GM19324 (cell line): Measurements from ENCODE around the gene GPATCH8.
"Not testable (repeated sequence)": the region's sequence is repeated elsewhere in the genome, so short reads cannot be mapped to it uniquely, and the experiment has no call there.

ENCODE experiments used
- ATAC-seq: cut with Tn5 transposase; IDR thresholded peaks from one replicate; pipeline ENCODE4 v1.9.1; 2021; ENCODE audit warnings: mild to moderate bottlenecking, moderate library complexity; ENCODE audit not compliant: unreplicated experiment, low FRiP score

GPATCH8 gene

DNA sequence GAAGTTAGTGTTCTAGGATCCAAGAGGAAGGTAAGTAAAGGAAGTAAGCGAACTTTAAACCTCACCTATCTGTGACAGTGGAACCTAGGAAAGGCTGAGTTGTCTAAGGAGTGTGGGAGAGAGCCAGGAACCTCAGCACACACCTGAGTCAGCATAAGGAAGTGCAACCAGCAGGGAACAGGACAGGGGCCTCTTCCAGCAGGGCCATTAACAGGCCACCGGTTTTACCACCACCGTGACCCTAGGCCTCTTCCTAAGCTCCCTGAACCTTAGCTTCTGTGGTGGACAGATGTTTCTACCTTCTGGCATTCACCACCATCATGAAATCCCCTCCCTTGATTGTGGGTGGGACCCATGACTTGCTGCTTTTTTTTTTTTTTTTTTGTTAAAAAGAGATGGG lies 26.7 kb upstream of the GPATCH8 start:
- no peak for ATAC-seq

DNA sequence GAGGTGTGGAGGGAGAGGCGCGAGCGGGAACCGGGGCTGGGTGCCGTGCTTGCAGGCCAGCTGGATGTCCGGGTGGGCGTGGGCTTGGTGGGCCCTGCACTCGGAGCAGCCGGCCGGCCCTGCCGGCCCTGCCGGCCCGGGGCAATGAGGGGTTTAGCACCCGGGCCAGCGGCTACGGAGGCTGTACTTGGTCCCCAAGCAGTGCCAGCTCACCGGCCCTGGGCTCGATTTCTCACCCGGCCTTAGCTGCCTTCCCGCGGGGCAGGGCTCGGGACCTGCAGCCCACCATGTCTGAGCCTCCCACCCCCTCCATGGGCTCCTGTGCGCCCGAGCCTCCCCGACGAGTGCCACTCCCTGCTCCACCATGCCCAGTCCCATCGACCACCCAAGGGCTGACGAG lies 24.7 kb upstream of the GPATCH8 start:
- no peak for ATAC-seq

DNA sequence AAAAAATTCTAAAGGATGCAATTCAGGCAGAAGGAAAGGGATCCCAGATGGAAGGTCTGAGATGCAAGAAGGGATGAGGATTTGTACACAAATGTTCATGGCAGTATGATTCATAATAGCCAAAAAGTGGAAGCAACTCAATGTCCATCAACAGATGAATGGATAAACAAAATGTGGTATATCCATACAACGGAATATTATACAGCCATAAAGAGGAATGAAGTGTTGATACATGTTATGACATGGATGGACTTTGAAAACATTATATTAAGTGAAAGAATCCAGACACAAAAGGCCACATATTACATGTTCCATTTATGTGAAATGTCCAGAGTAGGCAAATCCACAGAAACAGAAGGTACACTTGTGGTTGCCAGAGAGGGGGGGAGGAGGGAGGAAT lies 23.9 kb upstream of the GPATCH8 start:
- ATAC-seq, result no peak

DNA sequence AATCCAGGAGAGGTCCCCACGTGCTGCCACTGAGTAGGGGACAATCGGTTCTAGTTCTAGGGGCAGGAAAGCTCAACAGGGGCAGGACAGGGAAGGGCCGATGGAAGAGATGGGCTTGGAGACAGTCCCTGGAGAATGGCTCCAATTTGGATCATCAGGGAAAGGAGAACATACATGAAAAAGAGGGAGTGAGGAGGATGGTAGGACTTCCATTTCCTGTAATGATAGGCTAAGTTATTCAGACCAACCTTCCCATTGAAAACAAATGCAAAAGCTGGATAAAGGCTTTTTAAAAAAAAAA lies 20.4 kb upstream of the GPATCH8 start:
- no peak for ATAC-seq

DNA sequence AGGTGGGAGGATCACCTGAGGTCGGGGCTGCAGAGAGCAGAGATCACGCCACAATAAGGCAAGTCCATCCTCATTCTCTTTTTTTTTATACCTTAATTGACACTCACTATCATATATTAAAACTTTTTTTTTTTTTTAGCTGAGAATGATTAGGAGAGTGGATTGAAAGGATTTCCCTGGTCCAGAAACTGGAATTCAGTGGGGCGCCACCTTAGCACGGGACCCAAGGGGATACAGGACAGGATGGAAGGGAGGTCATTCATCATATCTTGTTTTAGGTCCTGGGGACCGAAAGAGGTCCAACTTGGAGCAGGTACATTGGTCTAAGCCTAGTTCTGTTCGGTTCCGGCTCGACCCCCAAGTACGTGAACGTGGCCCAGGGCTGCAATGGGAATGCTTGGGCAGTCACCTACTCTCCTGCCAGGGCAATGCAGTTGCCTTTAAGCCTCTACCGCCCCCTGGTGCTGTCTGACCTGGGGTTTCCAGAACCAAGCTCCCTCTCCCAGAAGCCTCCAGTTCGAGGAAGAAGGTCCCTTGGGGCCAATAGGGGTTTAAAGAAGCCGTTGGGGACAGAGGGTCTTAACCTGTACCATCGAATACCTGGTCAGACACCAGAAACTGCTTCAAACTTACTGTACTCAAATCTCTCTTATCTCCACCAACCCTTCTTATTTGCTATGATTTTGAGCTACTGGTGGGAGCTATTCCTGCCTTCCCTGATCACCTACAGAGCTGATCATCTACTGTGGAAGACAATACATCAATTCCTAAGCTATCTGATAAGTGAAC lies 19.9 kb upstream of the GPATCH8 start:
- ATAC-seq, result no peak

DNA sequence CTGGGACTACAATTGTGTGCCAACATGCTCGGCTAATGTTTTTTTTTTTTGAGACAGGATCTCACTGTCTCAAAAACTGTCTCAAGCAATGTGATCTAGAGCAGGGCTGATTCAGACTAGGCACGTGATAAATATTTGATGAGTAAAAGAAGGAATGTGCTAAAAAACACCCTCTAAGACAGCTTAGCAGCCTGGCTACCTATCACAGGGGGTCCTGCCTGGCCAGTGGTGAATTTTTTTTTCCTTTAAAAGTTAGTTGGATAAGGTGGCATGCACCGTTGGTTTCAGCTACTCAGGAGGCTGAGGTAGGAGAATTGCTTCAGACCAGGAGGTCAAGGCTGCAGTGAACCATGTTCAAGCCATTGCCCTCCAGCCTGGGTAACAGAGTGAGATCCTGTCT lies 14.8 kb upstream of the GPATCH8 start:
- ATAC-seq, result no peak

DNA sequence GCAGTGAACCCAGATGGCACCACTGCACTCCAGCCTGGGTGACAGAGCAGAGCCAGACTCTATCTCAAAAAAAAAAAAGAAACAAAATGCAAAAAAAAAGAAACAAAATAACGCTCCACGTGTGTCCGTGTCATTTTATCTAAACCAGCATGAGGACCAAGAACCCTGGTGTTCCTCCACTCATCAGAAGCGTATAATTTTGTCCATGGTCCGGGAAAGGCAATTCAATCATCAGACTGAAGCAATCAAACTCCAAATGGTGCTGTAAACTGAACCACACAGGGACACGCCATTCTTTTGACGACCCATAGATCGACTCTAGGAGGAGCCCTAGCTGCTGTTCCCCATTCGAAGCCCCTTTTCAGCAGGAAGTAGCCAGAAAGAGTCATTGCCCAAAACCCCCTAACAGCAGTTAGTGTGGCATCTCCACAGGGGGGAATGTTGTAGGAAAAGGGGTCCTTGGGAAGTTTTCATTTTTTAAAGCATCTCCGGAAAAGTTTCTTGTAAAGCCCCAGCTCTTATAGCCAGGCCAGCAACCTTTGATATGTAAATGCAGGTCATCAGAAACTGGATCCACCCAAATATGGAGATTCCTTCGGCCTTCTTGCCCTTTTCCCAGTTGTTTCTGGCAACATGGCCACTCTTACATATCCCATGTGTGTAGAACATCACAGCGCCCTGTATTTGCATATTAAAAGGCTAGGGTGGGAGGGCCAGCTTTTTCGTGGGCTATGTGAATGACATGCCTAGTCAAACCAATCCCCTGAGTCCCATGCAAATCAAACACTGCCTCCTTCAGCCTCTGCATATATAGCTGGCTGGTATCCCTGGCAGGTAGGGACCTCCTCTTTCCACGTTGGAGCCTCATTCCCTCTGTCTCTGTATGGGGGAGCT lies 8.3 kb upstream of the GPATCH8 start:
- ATAC-seq, result not testable (repeated sequence)

DNA sequence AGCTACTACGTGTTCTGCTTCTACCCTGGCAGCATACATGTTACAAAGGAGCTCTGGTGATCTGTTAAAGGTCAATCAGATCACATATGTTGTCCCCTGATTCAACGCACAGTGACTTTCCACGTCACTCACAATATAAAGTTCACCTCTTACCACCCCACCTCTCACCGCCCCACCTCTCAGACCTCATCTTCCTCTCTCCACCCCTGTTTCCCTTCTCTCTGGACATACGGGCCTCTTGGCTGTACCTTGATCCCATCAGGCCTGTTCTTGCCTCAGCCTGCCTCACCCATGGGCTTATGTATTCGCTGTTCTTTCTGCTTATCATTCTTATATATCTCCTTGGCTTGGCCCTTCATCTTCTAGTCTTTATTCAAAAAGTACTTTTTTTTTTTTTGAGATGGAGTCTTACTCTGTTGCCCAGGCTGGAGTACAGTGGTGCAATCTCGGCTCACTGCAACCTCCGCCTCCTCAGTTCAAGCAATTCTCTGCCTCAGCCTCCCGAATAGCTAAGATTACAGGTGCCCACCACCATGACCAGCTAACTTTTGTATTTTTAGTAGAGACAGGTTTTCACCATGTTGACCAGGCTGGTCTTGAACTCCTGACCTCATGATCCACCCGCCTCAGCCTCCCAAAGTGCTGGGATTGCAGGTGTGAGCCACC lies 3.9 kb upstream of the GPATCH8 start:
- not testable (repeated sequence) for ATAC-seq

DNA sequence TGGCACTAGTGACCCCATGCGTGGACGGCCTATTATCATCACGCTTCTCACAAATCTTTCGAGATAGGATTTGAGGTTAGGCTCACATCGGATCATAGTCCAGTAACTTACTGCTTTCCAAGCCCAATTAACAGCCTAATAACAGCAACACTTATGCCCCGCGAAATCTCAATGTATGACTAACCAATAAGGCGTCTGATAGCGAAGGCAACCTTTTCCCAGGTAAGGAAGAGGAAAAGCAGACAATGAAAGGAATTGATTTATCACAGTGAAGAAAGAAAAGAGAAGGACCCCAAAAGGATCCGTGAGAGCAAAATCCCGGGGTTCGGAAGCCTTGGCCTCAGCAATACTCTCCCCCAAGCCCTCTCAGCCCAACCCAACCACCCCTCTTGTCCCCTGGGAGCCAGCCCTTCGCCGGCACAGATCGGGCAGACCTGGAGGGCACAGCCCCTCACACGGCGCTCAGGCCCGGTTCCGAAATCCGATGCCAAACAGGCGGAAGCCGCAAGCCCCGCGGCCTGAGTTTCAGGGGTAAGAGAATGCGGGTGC lies 534 bp downstream of the GPATCH8 start:
- peak; percentile 17 for ATAC-seq

DNA sequence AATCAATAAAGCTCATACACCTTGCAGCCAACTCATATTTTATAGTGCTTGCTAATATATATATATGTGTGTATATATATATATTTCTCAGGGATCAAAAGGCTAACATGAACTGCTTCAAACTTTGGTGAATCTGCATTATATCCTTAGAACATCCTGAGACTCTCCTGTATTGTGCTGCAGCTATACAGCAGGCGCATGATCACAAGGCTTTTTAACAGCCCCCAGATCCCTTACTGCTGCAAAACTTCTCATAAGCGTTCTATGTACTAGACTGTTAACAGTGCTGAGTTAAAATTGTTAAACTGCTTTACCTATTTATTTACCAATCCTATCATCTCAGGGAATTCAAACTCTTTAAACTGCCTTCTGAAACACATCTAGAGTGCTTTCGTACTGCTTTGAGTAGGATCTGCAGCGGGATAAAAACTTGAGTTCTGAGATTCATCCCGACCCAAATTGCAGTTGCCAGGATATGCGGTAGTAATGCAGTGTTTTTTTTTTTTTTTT lies 1.3 kb downstream of the GPATCH8 start:
- no peak for ATAC-seq

DNA sequence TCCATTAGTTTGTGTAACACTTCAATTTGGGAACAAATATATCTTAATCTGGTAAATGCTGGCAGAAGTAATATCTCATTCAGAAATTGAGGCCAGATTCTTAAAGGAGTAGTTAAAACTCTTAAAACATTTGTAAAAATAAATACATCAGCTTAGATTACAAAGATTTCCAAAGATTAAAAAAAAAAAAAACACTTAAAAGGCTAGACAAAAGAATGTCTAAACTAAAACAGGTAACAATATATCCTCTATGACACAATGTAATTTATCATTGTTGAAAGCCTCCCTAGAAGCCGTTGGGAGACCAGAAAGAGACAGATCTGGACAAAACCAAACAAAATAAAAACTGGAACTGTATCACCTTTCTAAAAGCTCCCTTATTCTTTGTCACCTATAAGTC lies 3.5 kb downstream of the GPATCH8 start:
- ATAC-seq, result no peak

DNA sequence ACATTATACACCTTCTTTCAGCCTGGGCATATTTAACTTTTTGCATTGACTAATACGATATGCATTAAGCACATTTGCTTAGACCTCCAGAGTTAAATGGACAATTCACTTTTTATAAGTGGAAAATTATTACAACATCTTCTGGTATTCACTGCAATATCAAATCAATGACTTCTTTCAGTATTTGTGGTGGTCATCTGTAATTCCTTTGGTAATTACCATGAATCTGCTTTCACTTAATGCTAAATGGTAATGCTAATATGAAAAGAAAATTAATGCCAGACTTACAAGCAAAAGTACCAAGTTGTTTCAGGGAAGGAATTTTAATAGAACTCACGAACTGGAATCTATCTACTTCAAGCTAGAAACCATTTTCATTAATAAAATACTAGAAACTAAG lies 6.4 kb downstream of the GPATCH8 start:
- no peak for ATAC-seq

DNA sequence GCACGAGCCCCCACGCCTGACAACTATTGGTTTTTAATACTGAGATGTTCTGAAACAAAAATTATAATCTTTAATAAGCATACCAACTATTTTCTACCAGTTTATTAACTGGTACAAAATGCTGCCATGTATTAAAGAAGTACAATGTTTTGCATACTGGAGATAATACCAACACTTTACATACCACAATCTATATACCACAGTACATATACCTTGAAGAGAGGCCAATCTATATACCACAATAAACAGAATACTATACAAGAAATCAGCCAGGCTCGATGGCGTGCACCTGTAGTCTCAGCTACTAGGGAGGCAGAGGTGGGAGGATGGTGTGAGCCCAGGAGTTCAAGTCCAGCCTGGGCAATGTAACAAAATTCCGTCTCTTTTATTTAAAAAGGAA lies 9.9 kb downstream of the GPATCH8 start:
- no peak for ATAC-seq

DNA sequence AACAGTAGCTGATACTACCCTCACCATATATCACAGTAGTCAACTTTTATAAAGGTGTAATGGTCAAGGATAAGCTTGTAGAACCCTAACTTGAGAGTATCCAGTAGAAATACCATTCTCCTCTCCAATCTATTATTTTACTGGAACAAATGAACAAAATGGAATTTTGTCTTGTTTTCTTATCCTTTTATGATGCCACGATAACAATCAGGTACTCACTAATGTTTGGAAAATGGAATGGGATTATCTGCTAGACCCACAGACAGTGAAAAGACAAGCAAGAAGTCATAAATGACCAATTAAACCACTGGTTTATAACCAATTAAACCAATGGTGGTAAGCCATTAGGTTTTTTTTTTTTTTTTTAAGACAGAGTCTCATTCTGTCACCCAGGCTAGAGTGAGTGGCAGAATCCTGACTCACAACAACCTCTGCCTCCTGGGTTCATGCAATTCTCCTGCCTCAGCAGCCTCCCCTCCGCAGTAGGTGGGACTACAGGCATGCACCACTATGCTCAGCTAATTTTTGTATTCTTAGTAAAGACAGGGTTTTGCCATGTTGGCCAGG lies 10.4 kb downstream of the GPATCH8 start:
- no peak for ATAC-seq

DNA sequence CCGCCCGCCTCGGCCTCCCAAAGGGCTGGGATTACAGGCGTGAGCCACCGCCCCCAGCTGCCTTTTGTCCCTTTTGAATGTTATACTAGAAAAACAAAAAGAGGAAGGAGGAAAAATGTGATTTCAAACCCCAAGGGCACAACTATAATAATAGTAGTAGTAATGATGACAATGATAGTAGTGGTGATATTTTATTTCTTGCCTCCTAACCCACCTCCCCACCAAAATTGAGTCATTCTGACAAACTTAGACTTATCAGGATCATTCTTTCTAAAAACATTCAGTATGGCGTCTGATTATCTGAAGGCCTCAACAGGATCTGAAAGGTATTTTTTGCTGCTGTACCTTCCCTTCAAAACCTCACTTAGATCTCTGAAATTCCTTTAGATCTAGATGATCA lies 13.6 kb downstream of the GPATCH8 start:
- ATAC-seq, result no peak

DNA sequence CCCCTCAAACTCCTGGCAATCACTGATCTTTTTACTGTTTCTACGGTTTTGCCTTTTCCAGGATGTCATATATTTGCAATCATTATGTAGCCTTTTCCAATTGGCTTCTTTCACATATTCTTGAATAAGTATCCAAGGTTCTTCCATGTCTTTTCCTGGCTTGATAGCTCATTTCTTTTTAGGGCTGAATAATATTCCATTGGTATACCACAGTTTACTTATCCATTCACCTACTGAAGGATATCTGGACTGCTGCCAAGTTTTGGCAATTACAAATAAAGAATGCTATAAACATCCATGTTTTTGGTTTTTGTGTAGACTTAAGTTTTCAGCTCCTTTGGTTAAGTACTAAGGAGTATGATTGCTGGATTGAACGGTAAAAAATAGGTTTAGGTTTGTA lies 16.0 kb downstream of the GPATCH8 start:
- no peak for ATAC-seq

DNA sequence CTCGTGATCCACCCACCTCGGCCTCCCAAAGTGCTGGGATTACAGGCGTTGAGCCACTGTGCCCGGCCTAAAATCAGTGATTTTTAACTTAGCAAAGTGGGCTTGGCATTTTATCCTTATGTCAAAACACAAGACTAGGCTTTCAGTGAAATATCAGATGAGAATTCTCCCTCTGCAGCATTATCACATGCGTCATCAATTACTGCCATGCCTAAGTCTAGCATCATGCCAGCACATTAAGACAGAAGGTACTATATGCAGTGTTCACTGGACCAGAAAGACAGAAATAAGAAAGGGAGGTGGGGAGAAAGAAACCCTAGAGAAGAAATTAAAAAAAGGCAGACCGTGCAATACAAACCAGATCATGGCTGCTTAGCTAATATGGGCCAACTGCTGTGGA lies 29.8 kb downstream of the GPATCH8 start:
- ATAC-seq, result no peak

DNA sequence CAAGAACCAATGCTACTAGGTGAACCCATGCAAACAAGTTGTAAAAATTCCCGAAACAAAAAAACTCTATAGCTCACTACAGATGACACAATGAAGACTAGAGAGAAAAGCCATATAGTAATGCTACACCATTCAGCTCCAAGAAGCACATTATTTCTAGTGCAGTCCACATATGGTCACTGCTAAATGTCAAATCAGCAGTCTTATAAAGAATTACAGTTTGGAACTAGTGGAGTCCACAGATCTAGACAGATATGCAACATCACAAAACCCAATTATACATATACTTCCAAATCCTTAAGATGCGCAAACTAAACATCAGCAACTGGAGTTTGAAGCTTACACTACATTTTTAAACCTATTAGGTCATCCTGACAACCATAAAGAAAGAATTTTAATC lies 33.5 kb downstream of the GPATCH8 start:
- no peak for ATAC-seq

DNA sequence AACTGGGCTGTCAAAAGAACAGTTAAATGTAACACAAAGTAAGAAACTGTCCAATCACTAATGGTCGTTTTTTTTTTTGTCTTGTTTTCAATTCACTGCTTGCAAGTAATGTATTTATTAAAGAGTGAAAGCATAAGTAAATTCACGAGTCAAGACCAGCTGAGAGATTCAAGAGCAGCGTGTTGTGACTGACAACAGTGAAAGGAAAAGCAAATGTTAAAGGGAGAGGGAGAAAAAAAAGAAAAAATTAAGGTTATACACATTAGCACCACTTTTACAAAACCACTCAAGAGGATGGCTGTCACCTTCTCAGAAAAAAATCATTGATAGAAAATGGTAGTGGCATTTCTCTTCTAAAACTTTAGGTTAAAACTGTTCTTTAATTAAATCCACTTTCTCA lies 36.1 kb downstream of the GPATCH8 start:
- no peak for ATAC-seq

DNA sequence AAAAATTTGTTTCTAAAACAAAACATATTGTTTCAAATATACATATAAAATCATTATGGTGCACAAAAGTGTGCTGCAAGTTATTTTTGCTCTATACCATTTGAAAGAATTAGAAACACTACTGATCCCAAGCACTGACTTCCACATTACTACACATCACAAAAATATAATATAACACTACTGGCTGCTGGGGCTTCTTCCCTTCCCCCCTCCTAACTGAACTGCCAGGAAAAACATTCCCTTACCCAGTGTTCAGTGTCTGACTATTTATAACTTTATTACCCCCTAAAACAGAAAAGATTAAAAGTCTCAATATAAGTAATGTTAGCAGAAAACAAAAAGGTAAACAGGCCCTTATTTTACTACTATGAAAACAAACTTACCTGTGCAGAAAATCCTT lies 36.9 kb downstream of the GPATCH8 start:
- ATAC-seq, result no peak

DNA sequence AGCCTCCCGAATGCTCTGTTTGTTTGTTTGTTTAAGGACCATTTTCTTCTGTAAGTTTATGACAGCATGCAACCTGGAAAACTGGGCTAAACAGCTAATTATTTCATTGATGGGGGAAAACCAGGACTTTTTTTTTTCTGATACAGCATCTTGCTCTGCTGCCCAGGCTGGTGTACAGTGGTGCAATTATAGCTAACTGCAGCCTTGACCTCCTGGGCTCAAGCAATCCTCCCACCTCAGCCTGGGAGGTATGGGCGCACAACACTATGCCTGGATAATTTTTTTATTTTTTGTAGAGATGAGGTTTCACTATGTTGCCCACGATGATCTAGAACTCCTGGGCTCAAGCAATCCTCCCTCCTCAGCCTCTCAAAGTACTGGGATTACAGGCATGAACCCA lies 37.3 kb downstream of the GPATCH8 start:
- no peak for ATAC-seq
